Sigmoid colon (tissue), 4 donors: Measurements from ENCODE around the gene IL1RAPL1.

Experiments
- EP300 ChIP-seq, 4 donors: sonication (generic); formaldehyde crosslinking; IDR thresholded peaks; one replicate each; pipeline ENCODE4 v1.6.1; 2017; ENCODE audit warnings: antibody characterized with exemption in 4 of 4
- POLR2AphosphoS5 ChIP-seq, 4 donors: sonication (generic); formaldehyde crosslinking; IDR thresholded peaks; one replicate each; pipeline ENCODE4 v1.6.1; 2017; ENCODE audit warnings: antibody characterized with exemption in 4 of 4
- TF ChIP-seq, protein P1 (sequence below), 4 experiments: fragments of 450-650 bp in 3 of 4; fragments of 200-600 bp in 1 of 4; IDR thresholded peaks; one replicate each; pipeline ENCODE4 v1.5.1; 2016 to 2019; ENCODE audit warnings: antibody characterized with exemption in 4 of 4, mild to moderate bottlenecking in 3 of 4, moderate library complexity in 2 of 4

DNA sequence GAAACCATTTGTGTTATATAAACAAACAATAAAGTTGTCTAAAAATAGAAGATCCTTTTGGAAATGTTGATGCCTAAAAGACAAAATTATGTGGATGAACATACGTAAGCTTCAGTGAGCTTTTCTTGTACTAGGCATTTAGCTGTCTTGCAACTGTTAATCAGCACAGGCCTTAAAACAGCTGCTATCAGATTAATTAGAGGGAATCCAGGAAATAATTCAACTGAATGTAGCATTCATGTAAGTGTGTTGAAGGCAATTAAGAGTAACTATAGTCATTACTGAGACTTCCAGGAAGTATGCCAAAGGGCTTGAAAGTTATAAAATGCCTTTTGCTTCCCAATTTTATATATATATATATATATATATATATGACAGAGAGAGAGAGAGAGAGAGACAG, 248.7 kb downstream of the IL1RAPL1 start:
- TF ChIP-seq, protein P1, sequence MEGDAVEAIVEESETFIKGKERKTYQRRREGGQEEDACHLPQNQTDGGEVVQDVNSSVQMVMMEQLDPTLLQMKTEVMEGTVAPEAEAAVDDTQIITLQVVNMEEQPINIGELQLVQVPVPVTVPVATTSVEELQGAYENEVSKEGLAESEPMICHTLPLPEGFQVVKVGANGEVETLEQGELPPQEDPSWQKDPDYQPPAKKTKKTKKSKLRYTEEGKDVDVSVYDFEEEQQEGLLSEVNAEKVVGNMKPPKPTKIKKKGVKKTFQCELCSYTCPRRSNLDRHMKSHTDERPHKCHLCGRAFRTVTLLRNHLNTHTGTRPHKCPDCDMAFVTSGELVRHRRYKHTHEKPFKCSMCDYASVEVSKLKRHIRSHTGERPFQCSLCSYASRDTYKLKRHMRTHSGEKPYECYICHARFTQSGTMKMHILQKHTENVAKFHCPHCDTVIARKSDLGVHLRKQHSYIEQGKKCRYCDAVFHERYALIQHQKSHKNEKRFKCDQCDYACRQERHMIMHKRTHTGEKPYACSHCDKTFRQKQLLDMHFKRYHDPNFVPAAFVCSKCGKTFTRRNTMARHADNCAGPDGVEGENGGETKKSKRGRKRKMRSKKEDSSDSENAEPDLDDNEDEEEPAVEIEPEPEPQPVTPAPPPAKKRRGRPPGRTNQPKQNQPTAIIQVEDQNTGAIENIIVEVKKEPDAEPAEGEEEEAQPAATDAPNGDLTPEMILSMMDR (IDR thresholded peaks at IDR 0.05) = no peak
- TF ChIP-seq POLR2AphosphoS5 (IDR thresholded peaks at IDR 0.05) (no peak), EP300 (IDR thresholded peaks at IDR 0.05) (no peak)
